GM04503 (cell line): ENCODE results near the gene CD6.

Source experiments
- DNase-seq: peaks from one replicate; pipeline ENCODE4 v3.0.0-alpha.2; 2012; ENCODE audit warnings: low read depth

Gene CD6

GRCh38 chr11:60935676-60936442 is 35.6 kb upstream of the CD6 start:
- no peak for DNase-seq

GRCh38 chr11:60936467-60937143 is 34.9 kb upstream of the CD6 start:
- DNase-seq, result no peak

GRCh38 chr11:60937144-60937527 is 34.3 kb upstream of the CD6 start:
- DNase-seq, result no peak

GRCh38 chr11:60937811-60938210 is 33.7 kb upstream of the CD6 start:
- DNase-seq, result no peak

- no peak for DNase-seq
These were observed 33.0 kb upstream of the CD6 start for GRCh38 chr11:60938500-60938899.

- DNase-seq, result no peak
These were observed 32.2 kb upstream of the CD6 start for GRCh38 chr11:60939301-60939700.

- no peak for DNase-seq
These were observed 31.6 kb upstream of the CD6 start for GRCh38 chr11:60939855-60940254.

GRCh38 chr11:60941371-60942119 is 29.9 kb upstream of the CD6 start:
- no peak for DNase-seq

- no peak for DNase-seq
These were observed 29.3 kb upstream of the CD6 start for GRCh38 chr11:60942219-60942618.

GRCh38 chr11:60942970-60943565 is 28.4 kb upstream of the CD6 start:
- DNase-seq, result no peak

- no peak for DNase-seq
These were observed 26.8 kb upstream of the CD6 start for GRCh38 chr11:60944490-60945294.

GRCh38 chr11:60945295-60945667 is 26.2 kb upstream of the CD6 start:
- DNase-seq, result no peak

GRCh38 chr11:60946601-60947264 is 24.7 kb upstream of the CD6 start:
- no peak for DNase-seq

GRCh38 chr11:60947700-60948099 is 23.8 kb upstream of the CD6 start:
- no peak for DNase-seq

GRCh38 chr11:60948250-60948649 is 23.2 kb upstream of the CD6 start:
- no peak for DNase-seq

- DNase-seq, result no peak
These were observed 21.5 kb upstream of the CD6 start for GRCh38 chr11:60950024-60950423.

GRCh38 chr11:60950933-60951605 is 20.4 kb upstream of the CD6 start:
- no peak for DNase-seq

GRCh38 chr11:60951606-60951903 is 19.9 kb upstream of the CD6 start:
- no peak for DNase-seq

- peak; percentile 12 for DNase-seq
These were observed 19.4 kb upstream of the CD6 start, which contains the start of gene SLC15A3 for GRCh38 chr11:60951904-60952741. SLC15A3 (minus strand) TSS chr11:60952176; CDS start chr11:60951551, 625 bp downstream.

- DNase-seq, result no peak
These were observed 18.7 kb upstream of the CD6 start for GRCh38 chr11:60952742-60953170.
